ENCODE measurements around the gene SIT1.

SIT1 gene

GRCh38 chr9:35680331-35681105, 29.8 kb upstream of the SIT1 start:
- H3K36me3 ChIP-seq (ENCODE audit: control insufficient read depth, insufficient read depth, low read length) = peaks cover 31% of the 10 kb centered on the region
- no peak overlapping the region for H3K9ac ChIP-seq (ENCODE audit: low read length)
- peak overlapping the region; percentile 44 for H3K27ac ChIP-seq (ENCODE audit: low read depth, low read length)
- no peak overlapping the region for H3K4me3 ChIP-seq (ENCODE audit: low read length)
- no peaks in the 10 kb centered on the region for H3K27me3 ChIP-seq (ENCODE audit: control insufficient read depth, insufficient read depth, low read length)
- H3K4me1 ChIP-seq (ENCODE audit: control insufficient read depth, insufficient read depth, low read length) = peaks cover 22% of the 10 kb centered on the region

- H3K27me3 ChIP-seq (ENCODE audit: control insufficient read depth, insufficient read depth, low read length) = no peaks in the 10 kb centered on the region
- H3K36me3 ChIP-seq (ENCODE audit: control insufficient read depth, insufficient read depth, low read length) = peaks cover 24% of the 10 kb centered on the region
- no peak overlapping the region for H3K9ac ChIP-seq (ENCODE audit: low read length)
- no peak overlapping the region for H3K4me3 ChIP-seq (ENCODE audit: low read length)
- H3K27ac ChIP-seq (ENCODE audit: low read depth, low read length) = peak overlapping the region; percentile 10
- H3K4me1 ChIP-seq (ENCODE audit: control insufficient read depth, insufficient read depth, low read length) = peaks cover 16% of the 10 kb centered on the region
These were observed 29.1 kb upstream of the SIT1 start for GRCh38 chr9:35679766-35680330.

GRCh38 chr9:35679091-35679490, 28.4 kb upstream of the SIT1 start:
- H3K4me3 ChIP-seq (ENCODE audit: low read length) = no peak overlapping the region
- no peaks in the 10 kb centered on the region for H3K27me3 ChIP-seq (ENCODE audit: control insufficient read depth, insufficient read depth, low read length)
- H3K4me1 ChIP-seq (ENCODE audit: control insufficient read depth, insufficient read depth, low read length) = peaks cover 10% of the 10 kb centered on the region
- H3K36me3 ChIP-seq (ENCODE audit: control insufficient read depth, insufficient read depth, low read length) = peaks cover 20% of the 10 kb centered on the region
- H3K27ac ChIP-seq (ENCODE audit: low read depth, low read length) = no peak overlapping the region
- H3K9ac ChIP-seq (ENCODE audit: low read length) = no peak overlapping the region

GRCh38 chr9:35675732-35676392, 25.1 kb upstream of the SIT1 start:
- no peak overlapping the region for H3K9ac ChIP-seq (ENCODE audit: low read length)

GRCh38 chr9:35675204-35675603, 24.5 kb upstream of the SIT1 start:
- Histone ChIP-seq H3K36me3 (ENCODE audit: control insufficient read depth, insufficient read depth, low read length) (no peaks in the 10 kb centered on the region), H3K27me3 (ENCODE audit: control insufficient read depth, insufficient read depth, low read length) (no peaks in the 10 kb centered on the region), H3K9ac (ENCODE audit: low read length) (no peak overlapping the region), H3K4me1 (ENCODE audit: control insufficient read depth, insufficient read depth, low read length) (peaks cover 2% of the 10 kb centered on the region), H3K4me3 (ENCODE audit: low read length) (peak overlapping the region; percentile 66), H3K27ac (ENCODE audit: low read depth, low read length) (no peak overlapping the region)

More at GRCh38 chr9:35675732-35676392, 25.1 kb upstream of the SIT1 start:
- Histone ChIP-seq H3K36me3 (ENCODE audit: control insufficient read depth, insufficient read depth, low read length) (no peaks in the 10 kb centered on the region), H3K27me3 (ENCODE audit: control insufficient read depth, insufficient read depth, low read length) (no peaks in the 10 kb centered on the region), H3K4me1 (ENCODE audit: control insufficient read depth, insufficient read depth, low read length) (peaks cover 2% of the 10 kb centered on the region), H3K27ac (ENCODE audit: low read depth, low read length) (no peak overlapping the region), H3K4me3 (ENCODE audit: low read length) (peak overlapping the region; percentile 66)

- H3K4me1 ChIP-seq (ENCODE audit: control insufficient read depth, insufficient read depth, low read length) = peaks cover 2% of the 10 kb centered on the region
- H3K27ac ChIP-seq (ENCODE audit: low read depth, low read length) = peak overlapping the region; percentile 5
- no peaks in the 10 kb centered on the region for H3K36me3 ChIP-seq (ENCODE audit: control insufficient read depth, insufficient read depth, low read length)
- H3K9ac ChIP-seq (ENCODE audit: low read length) = no peak overlapping the region
- no peaks in the 10 kb centered on the region for H3K27me3 ChIP-seq (ENCODE audit: control insufficient read depth, insufficient read depth, low read length)
- no peak overlapping the region for H3K4me3 ChIP-seq (ENCODE audit: low read length)
These were observed 23.3 kb upstream of the SIT1 start for GRCh38 chr9:35674025-35674361.

GRCh38 chr9:35673132-35674024, 22.6 kb upstream of the SIT1 start, which contains the start of gene CA9:
CA9 (plus strand) TSS chr9:35673928; CDS start chr9:35673960, 32 bp downstream.
- Histone ChIP-seq H3K9ac (ENCODE audit: low read length) (no peak within 1 kb of the TSS), H3K36me3 (ENCODE audit: control insufficient read depth, insufficient read depth, low read length) (no peaks in the 10 kb centered on the region), H3K27me3 (ENCODE audit: control insufficient read depth, insufficient read depth, low read length) (no peaks in the 10 kb centered on the region), H3K4me3 (ENCODE audit: low read length) (no peak within 1 kb of the TSS), H3K27ac (ENCODE audit: low read depth, low read length) (peak within 1 kb of the TSS; percentile 5), H3K4me1 (ENCODE audit: control insufficient read depth, insufficient read depth, low read length) (peaks cover 2% of the 10 kb centered on the region)

GRCh38 chr9:35669331-35670145, 18.8 kb upstream of the SIT1 start:
- Histone ChIP-seq H3K9ac (ENCODE audit: low read length) (no peak overlapping the region), H3K27ac (ENCODE audit: low read depth, low read length) (no peak overlapping the region), H3K4me1 (ENCODE audit: control insufficient read depth, insufficient read depth, low read length) (peaks cover 2% of the 10 kb centered on the region), H3K27me3 (ENCODE audit: control insufficient read depth, insufficient read depth, low read length) (no peaks in the 10 kb centered on the region), H3K36me3 (ENCODE audit: control insufficient read depth, insufficient read depth, low read length) (no peaks in the 10 kb centered on the region), H3K4me3 (ENCODE audit: low read length) (no peak overlapping the region)

GRCh38 chr9:35667939-35668338, 17.2 kb upstream of the SIT1 start:
- Histone ChIP-seq H3K36me3 (ENCODE audit: control insufficient read depth, insufficient read depth, low read length) (no peaks in the 10 kb centered on the region), H3K27ac (ENCODE audit: low read depth, low read length) (no peak overlapping the region), H3K27me3 (ENCODE audit: control insufficient read depth, insufficient read depth, low read length) (no peaks in the 10 kb centered on the region), H3K4me1 (ENCODE audit: control insufficient read depth, insufficient read depth, low read length) (no peaks in the 10 kb centered on the region), H3K4me3 (ENCODE audit: low read length) (no peak overlapping the region), H3K9ac (ENCODE audit: low read length) (no peak overlapping the region)

- no peak overlapping the region for H3K27ac ChIP-seq (ENCODE audit: low read depth, low read length)
- no peaks in the 10 kb centered on the region for H3K36me3 ChIP-seq (ENCODE audit: control insufficient read depth, insufficient read depth, low read length)
- H3K4me1 ChIP-seq (ENCODE audit: control insufficient read depth, insufficient read depth, low read length) = peaks cover 6% of the 10 kb centered on the region
These were observed 15.8 kb upstream of the SIT1 start for GRCh38 chr9:35666549-35666948.

GRCh38 chr9:35666045-35666444, 15.3 kb upstream of the SIT1 start:
- Histone ChIP-seq H3K27ac (ENCODE audit: low read depth, low read length) (no peak overlapping the region), H3K27me3 (ENCODE audit: control insufficient read depth, insufficient read depth, low read length) (no peaks in the 10 kb centered on the region), H3K36me3 (ENCODE audit: control insufficient read depth, insufficient read depth, low read length) (no peaks in the 10 kb centered on the region), H3K4me1 (ENCODE audit: control insufficient read depth, insufficient read depth, low read length) (peaks cover 9% of the 10 kb centered on the region), H3K4me3 (ENCODE audit: low read length) (no peak overlapping the region), H3K9ac (ENCODE audit: low read length) (no peak overlapping the region)

More at GRCh38 chr9:35666549-35666948, 15.8 kb upstream of the SIT1 start:
- H3K9ac ChIP-seq (ENCODE audit: low read length) = no peak overlapping the region
- no peaks in the 10 kb centered on the region for H3K27me3 ChIP-seq (ENCODE audit: control insufficient read depth, insufficient read depth, low read length)
- H3K4me3 ChIP-seq (ENCODE audit: low read length) = no peak overlapping the region

All from rectal smooth muscle tissue (tissue), 1 donor.